ENCODE data around the gene MEMO1.
"Not testable (repeated sequence)": the region's sequence is repeated elsewhere in the genome, so short reads cannot be mapped to it uniquely, and the experiment has no call there.

MEMO1 gene

DNA sequence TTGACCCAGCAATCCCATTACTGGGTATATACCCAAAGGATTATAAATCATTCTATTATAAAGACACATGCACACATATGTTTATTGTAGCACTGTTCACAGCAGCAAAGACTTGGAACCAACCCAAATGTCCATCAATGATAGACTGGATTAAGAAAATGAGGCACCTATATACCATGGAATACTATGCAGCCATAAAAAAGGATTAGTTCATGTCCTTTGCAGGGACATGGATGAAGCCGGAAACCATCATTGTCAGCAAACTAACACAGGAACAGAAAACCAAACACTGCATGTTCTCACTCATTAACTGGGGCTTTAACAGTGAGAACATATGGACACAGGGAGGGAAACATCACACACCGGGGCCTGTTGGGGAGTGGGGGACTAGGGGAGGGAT is 110.7 kb downstream of the MEMO1 start:
- FAIRE-seq, result not testable (repeated sequence)

DNA sequence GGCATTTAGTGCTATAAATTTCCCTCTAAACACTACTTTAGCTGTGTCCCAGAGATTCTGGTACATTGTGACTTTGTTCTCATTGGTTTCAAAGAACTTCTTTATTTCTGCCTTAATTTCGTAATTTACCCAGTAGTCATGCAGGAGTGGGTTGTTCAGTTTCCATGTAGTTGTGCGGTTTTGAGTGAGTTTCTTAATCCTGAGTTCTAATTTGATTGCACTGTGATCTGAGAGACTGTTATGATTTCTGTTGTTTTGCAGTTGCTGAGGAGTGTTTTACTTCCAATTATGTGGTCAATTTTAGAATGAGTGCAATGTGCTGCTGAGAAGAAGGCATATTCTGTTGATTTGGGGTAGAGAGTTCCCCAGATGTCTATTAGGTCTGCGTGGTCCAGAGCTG is 112.5 kb downstream of the MEMO1 start:
- not testable (repeated sequence) for FAIRE-seq

DNA sequence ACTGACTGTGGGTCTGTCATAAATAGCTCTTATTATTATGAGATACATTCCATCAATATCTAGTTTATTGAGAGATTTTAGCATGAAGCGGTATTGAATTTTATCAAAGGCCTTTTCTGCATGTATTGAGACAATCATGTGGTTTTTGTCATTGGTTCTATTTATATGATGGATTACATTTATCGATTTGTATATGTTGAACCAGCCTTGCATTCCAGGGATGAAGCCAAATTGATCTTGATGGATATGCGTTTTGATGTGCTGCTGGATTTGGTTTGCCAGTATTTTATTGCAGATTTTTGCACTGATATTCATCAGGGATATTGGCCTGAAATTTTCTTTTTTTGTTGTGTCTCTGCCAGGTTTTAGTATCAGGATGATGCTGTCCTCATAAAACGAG is 113.5 kb downstream of the MEMO1 start:
- not testable (repeated sequence) for FAIRE-seq

DNA sequence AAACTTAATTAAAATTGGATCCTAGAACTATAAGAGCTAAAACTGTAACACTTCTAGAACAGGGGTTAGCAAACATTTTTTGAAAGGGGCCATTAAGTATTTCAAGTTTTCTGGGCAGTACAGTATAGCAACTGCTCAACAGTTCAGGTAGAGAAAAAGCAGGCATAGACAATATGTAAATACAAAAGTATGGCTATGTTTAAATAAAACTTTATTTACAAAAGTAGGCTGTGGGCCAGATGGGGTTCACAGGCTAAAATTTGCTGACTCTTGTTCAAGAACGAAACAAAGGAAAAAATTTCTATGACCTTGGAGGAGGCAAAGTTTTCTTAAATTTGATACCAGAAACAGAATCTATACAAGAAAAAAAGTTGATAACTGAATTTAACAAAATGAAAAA is 114.5 kb downstream of the MEMO1 start:
- no peak for FAIRE-seq

DNA sequence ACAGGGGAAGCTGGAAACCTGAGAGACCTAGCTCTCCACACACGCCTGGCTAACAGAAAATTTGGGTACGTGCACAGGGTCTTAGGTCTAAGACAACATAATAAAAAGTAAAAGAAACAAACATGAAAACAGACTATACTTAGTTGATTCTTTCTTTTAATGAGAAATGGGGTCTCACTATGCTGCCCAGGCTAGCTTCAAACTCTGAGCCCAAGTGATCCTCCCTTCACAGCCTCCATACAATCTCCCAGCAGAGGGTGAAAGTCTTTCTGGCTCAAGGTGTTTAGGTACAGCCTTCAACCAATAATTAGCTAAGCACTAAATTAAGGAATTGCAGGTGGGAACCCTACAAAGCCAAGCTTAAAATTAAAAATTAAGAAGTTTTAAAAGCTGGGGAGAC is 116.2 kb downstream of the MEMO1 start:
- no peak for FAIRE-seq

DNA sequence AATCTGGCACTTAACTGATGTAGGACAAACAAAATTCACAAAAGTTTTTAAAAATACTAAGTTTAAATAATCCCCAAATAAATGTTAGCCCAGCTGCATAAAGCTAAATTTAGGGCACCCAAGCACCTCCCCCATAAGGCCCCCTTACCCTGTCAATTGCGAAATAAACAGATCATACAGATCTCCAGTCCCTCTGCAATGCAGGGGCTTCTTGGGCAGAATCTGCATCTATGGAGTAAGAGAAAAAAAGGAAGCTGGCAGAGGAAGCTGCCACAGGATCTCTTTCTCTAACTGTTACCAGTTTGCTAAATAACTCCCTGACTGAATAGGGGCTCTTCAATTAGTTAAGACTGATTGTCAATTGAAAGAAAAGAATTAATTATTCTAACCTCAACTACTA is 117.7 kb downstream of the MEMO1 start:
- FAIRE-seq, result no peak

DNA sequence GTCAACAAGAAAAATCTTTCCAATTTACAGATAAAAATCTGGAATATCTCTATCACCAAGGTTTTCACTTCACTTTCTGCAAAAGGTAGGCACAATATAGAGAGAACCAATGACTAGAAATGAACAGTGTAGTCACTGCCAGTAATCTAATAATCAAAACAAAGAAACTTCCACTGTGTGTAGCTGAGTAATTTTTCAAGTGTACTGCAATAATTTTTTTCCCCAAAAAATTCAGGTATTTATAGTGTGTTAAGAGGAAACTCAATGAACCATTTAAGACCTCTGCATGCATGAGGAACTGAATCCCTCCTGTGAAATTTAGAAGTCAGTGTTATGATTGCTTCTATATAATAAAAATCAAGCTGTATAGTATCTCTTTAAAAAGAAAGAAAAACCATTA is 121.8 kb downstream of the MEMO1 start:
- FAIRE-seq, result no peak

DNA sequence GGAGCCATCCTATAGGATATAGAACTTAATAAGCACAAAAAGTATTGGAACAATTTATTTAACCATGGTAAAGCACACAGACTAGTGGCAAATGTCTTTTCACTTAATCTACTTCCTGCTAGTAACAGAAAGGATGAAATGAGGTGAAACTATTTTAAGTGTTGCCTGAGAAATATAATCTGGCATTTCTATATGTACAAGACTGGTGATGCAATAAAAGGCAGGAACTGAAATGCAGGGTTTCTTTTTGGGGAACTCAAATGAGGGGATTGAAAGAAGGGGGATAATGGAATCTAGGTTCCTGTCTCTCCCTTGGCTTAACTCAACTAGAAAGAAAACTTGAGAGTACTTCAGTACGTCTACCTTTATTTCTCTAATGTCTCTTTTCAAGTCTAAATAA is 122.3 kb downstream of the MEMO1 start:
- FAIRE-seq, result no peak

DNA sequence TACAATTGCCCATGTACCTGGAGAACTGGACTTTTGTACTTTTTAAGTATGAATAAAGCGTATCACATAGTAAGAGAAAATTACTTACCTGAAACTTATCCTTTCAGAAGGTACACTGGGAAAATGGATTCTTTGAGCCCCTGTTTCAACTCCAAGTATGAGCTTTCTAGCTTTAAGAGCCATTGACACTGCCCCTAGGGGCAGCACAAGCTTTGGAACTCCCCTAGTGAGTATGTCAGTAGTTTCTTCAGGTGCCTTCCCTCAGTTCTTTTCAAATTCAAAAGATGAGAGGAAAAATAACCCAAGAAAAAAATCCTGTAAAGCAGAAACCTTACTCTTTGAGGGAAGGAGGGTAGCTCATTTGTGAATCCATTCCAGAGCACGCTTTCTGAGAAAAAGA is 124.1 kb downstream of the MEMO1 start:
- FAIRE-seq, result no peak

DNA sequence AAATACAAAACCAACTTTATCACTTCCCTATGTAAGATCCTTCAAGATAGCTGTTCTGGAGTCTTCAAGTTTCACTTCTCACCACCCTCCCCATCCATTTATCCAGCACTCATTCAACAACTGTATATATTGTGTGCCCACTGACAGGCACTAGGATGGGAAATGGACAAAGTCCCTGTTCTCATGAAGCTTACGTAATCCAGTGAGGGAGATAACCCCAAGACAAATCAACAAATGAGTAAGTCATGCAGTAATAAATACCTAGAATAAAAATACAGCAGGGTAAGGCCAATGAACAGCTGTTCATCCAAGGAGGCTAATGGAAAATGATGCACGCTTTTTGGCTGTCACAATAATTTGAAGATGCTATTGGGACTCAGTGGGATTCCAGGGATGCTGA is 133.8 kb downstream of the MEMO1 start:
- no peak for FAIRE-seq

DNA sequence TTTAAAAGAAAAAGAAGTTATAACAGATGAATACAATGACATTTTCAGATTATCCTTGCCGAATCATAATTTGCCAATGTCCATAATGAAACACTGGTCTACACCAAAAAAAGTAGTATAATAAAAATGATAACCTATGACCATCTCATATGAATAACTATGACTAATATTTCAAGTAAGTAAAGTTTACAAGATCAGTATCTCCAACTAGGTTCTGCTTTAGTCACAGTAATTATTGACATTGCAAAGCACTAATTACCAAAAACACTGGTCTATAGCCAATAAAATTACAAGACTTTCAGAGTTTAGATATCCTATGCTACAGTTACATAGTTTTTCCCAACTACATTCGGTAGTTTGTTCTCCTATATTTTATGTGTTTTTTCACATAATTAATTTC is 136.7 kb downstream of the MEMO1 start:
- FAIRE-seq, result no peak

DNA sequence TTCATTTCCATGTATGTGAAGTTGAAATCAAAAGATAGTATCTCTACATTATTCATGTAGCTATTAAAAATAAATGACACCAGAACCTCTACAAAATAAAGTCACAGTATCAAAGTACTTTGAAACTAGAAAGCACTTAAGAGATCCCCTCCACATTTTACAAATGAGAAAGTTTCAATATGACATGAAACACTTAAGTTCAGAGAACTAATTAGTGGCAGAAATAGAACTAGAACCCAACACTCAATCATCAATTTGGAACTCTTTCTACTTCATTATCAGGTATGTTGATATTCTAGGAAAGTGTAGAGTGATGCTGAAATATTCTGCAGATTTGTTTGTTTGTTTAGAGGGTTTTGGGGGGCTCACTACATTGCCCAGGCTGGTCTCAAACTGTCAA is 145.6 kb downstream of the MEMO1 start:
- FAIRE-seq, result no peak

DNA sequence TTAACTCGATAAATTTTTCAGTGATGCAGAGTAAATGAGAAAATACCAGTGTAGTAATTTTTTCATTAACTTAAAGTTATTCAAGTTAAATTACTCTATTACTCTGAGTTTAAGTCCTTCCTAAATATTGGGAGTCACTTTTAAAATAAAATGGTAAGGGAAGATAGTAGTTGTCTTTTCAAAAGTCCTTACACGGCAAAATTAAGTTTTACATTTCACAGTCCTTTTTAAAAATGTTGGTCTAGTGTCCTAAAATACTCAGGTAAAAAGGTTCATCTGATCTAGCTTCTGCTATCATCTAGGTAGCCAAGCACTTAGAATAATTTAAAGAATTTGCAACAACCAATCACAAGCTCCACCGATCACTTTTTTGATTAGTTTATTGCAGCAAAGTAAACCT is 146.9 kb downstream of the MEMO1 start:
- no peak for FAIRE-seq

DNA sequence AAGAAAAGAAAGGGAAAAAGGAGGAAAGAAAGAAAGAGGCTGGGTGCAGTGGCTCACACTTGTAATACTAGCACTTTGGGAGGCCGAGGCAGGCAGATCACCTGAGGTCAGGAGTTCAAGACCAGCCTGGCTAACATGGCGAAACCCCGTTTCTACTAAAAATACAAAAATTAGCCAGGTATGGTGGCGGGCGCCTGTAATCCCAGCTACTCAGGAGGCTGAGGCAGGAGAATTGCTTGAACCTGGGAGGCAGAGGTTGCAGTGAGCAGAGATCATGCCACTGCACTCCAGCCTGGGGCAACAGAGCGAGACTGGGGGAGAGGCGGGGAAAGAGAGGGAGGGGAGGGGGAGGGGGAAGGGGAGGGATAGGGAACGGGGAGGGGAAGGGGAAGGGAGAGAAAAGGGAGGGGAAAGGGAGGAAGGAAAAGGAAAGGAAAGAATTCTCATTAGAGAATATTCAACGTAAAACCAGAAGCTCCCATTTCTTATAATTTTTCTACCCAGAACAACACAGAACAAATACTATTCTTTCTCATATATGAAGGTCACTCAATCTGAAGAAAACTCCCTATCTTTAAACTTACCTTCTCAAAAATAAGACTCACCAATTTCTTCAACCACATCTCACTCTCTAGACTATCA is 147.7 kb downstream of the MEMO1 start:
- not testable (repeated sequence) for FAIRE-seq

DNA sequence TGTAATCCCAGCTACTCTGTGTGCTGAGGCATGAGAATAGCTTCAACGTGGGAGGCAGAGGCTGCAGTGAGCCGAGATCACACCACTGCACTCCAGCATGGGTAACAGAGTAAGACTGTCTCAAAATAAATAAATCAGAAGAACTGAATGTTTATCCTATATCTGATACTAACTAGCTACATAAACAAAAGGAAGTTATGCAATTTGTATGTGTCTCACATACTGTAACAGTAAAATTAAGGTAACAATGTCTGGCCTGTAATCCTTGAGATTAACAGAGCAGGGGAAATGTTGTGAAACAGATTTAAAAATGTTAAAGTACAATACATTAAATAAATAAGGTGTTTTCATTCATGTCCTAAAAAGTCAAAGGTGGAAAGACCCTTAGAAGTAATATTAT is 150.8 kb downstream of the MEMO1 start:
- no peak for FAIRE-seq

DNA sequence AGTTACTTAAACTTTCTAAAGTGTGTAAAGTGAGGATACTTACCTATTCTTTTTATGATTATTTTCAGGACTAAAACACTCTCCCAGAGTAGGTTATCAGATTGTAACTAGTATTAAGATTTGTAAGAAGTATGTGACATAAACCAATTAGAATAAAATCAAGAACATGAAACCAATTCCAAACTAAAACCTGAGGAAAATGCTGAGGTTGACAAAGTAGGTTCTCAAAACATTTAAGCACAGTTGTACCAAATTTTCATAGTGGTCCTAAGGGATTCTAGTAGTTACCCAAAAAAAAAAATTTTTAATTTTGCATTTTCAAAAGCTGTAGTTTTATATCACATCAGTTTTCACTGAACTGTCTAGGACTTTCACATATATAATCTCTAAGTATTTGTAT is 157.3 kb downstream of the MEMO1 start:
- no peak for FAIRE-seq

DNA sequence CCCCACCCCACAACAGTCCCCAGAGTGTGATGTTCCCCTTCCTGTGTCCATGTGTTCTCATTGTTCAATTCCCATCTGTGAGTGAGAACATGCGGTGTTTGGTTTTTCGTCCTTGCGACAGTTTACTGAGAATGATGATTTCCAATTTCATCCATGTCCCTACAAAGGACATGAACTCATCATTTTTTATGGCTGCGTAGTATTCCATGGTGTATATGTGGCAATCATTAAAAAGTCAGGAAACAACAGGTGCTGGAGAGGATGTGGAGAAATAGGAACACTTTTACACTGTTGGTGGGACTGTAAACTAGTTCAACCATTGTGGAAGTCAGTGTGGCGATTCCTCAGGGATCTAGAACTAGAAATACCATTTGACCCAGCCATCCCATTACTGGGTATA is 168.7 kb downstream of the MEMO1 start:
- FAIRE-seq, result not testable (repeated sequence)

DNA sequence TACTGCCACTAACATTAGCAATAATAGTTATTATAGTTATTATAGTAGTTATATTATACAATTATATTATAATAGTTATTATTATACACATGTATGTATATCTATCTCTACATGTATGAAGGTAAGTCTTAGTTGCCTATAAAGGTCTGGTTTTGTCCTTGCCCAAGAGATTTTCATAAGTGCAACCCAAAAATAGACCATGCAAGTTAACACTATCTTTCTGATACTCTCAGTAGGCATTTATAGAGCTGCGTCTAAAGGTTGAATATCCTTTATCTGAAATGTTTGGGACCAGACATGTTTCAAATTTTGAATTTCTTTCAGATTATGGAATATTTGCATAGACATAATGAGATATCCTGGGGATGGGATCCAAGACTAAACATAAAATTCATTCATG is 175.4 kb downstream of the MEMO1 start:
- FAIRE-seq, result no peak

DNA sequence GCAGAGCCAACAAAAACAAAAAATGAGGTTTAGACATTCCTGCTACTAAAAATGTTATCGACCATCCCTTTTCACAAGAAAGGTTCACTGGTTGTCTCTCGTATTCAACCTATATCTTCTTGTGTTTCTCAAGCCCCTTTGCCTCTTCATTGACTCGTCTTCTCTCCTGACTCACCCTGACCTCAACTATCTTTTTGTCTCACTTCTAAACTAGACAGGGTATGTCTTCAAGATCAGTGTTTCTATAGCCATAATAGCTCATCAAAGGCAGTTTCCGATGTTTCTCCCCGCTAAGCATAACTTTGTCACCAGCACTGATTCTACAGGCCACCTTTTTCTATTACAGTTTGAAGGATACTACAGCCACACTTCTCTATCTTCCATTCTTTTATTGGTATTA is 178.4 kb downstream of the MEMO1 start:
- no peak for FAIRE-seq

DNA sequence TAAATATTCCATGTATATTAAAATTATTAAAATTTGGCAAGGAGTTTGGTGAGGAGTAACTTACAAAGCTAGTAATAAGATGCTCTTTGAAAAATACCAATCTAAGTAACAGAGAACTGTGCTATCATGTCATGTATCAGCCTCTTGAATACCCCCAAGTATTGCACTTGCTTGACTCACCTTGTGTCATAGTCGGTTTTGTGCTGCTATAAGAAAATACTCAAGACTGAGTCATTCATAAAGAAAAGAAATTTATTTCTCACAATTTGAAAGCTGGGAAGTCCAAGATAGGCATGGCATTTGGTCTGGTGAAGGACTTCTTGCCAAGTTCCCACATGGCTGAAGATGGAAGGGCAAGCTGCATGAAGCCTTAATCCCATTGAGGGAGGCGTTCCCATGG is 179.2 kb downstream of the MEMO1 start:
- FAIRE-seq, result no peak

DNA sequence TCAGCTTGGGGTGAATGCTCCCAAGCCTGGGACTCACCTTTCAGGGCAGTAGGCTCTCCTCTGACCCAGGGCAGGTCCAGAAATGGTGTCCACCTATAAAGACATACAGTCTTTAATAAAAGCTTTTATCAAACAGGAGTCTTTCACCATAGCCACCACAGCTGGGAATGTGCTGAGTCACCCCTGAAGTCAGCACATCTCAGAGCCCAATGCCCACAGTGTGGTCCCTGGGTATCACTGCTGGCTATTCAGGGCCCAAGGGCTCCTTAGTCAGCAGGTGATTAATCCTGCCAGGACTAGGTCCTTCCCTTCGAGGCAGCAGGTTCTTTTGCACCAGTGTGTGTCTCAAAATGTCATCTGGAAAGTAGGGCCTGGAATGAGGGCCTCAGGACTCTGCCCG is 181.9 kb downstream of the MEMO1 start:
- FAIRE-seq, result no peak

DNA sequence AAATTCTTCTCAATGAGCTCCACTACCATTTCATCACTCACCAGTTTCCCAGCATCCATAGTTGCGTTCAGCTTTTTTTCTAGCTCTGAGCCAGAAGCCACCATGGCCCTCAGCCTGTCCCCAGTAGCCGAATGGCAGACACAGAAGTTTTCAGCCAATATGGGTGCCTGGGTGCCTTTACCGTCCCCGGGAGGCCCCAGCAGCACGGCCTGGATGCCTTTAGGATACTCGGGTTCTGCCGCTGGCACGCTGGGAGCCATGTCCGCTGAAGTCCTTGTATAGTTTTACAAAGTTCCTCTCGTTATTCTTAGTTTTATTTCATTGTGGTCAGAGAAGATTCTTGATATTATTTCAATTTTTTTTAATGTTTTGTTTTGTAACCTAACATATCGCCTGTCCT is 187.2 kb downstream of the MEMO1 start:
- no peak for FAIRE-seq

DNA sequence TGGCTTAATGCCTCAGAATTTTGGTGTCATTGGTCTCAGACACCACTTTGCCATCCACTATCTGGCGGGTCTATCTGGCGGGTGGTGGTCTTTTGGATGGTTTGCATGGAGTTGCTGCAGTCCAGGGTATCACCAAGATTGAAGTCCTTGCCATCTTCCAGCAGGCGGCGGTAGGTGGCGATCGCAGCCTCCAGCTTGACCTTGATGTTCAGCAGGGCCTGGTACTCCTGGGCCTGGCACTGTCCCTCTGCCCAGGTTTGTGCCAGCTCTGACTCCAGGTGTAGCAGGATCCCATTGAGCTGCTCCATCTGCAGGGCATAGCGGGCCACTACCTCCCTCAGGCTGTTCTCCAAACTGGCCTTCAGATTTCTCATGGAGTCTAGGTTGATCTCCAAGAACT is 188.2 kb downstream of the MEMO1 start:
- no peak for FAIRE-seq

All from A204.1 (cell line).